Measurements from ENCODE around the gene ELMO3.

Gene ELMO3

GRCh38 chr16:67163164-67163998 lies 35.5 kb upstream of the ELMO3 start:
- peak; percentile 15 for ATAC-seq
- TF ChIP-seq RARB (CRISPR knock-in tag; IDR thresholded peaks at IDR 0.05) = no peak
- TF ChIP-seq TCF4 (CRISPR knock-in tag; IDR thresholded peaks at IDR 0.05; ENCODE audit: borderline replicate concordance) = no peak
- TF ChIP-seq ARNTL (CRISPR knock-in tag; IDR thresholded peaks at IDR 0.05; ENCODE audit: borderline replicate concordance, low read depth) = no peak
- no peak for TF ChIP-seq ZNF70 (CRISPR knock-in tag; IDR thresholded peaks at IDR 0.05)
- TF ChIP-seq ISL1 (CRISPR knock-in tag; IDR thresholded peaks at IDR 0.05) = no peak
- TF ChIP-seq TOX (CRISPR knock-in tag; IDR thresholded peaks at IDR 0.05; ENCODE audit: borderline replicate concordance) = no peak
- 0 out of 2 replicates have a peak, but pooled peaks have one; percentile 62 for TF ChIP-seq ZNF565 (CRISPR knock-in tag; conservative IDR thresholded peaks at IDR 0.05; ENCODE audit: low read depth)
- TF ChIP-seq ESRRG (CRISPR knock-in tag; IDR thresholded peaks at IDR 0.05) = no peak
- TF ChIP-seq OSR1 (CRISPR knock-in tag; IDR thresholded peaks at IDR 0.05) = no peak
- no peak for TF ChIP-seq ZC3H10 (CRISPR knock-in tag; IDR thresholded peaks at IDR 0.05)
- no peak for TF ChIP-seq ZFP30 (CRISPR knock-in tag; IDR thresholded peaks at IDR 0.05)
- peak; percentile 56; the same call in 1 of the 2 replicates for TF ChIP-seq TSHZ2 (CRISPR knock-in tag; IDR thresholded peaks at IDR 0.05)
- TF ChIP-seq GLIS3 (CRISPR knock-in tag; IDR thresholded peaks at IDR 0.05) = no peak; the same call in 1 of the 2 replicates
- TF ChIP-seq SNAI2 (CRISPR knock-in tag; IDR thresholded peaks at IDR 0.05) = no peak
- peak; percentile 51; the same call in 1 of the 2 replicates for TF ChIP-seq ZFP3 (CRISPR knock-in tag; IDR thresholded peaks at IDR 0.05)

- TF ChIP-seq OSR1 (CRISPR knock-in tag; IDR thresholded peaks at IDR 0.05) (no peak), GLIS3 (CRISPR knock-in tag; IDR thresholded peaks at IDR 0.05) (no peak), RARB (CRISPR knock-in tag; IDR thresholded peaks at IDR 0.05) (no peak), PATZ1 (CRISPR knock-in tag; IDR thresholded peaks at IDR 0.05; ENCODE audit: borderline replicate concordance) (no peak), ZFP30 (CRISPR knock-in tag; IDR thresholded peaks at IDR 0.05) (no peak), TOX (CRISPR knock-in tag; IDR thresholded peaks at IDR 0.05; ENCODE audit: borderline replicate concordance) (no peak), ZC3H10 (CRISPR knock-in tag; IDR thresholded peaks at IDR 0.05) (no peak), TSHZ2 (CRISPR knock-in tag; IDR thresholded peaks at IDR 0.05) (no peak), ZNF565 (CRISPR knock-in tag; conservative IDR thresholded peaks at IDR 0.05; ENCODE audit: low read depth) (no peak), ISL1 (CRISPR knock-in tag; IDR thresholded peaks at IDR 0.05) (no peak), TCF4 (CRISPR knock-in tag; IDR thresholded peaks at IDR 0.05; ENCODE audit: borderline replicate concordance) (no peak), ZNF70 (CRISPR knock-in tag; IDR thresholded peaks at IDR 0.05) (no peak), BACH2 (CRISPR knock-in tag; IDR thresholded peaks at IDR 0.05; ENCODE audit: borderline replicate concordance) (no peak), SNAI2 (CRISPR knock-in tag; IDR thresholded peaks at IDR 0.05) (no peak), ZNF8 (CRISPR knock-in tag; IDR thresholded peaks at IDR 0.05) (no peak), PPARA (CRISPR knock-in tag; IDR thresholded peaks at IDR 0.05; ENCODE audit: borderline replicate concordance) (no peak), ARNTL (CRISPR knock-in tag; IDR thresholded peaks at IDR 0.05; ENCODE audit: borderline replicate concordance, low read depth) (no peak), POU6F1 (CRISPR knock-in tag; IDR thresholded peaks at IDR 0.05; ENCODE audit: borderline replicate concordance, low read depth) (no peak), CSDC2 (CRISPR knock-in tag; IDR thresholded peaks at IDR 0.05) (no peak), ESRRG (CRISPR knock-in tag; IDR thresholded peaks at IDR 0.05) (no peak)
- no peak; the same call in 1 of the 3 replicates for ATAC-seq
Observed at GRCh38 chr16:67163999-67164558, 34.9 kb upstream of the ELMO3 start.

All from SK-N-SH treated with all-trans-retinoic acid at 6 μM for 48 hours (cell line).